ACHN (cell line): ENCODE measurements around the gene HES5.
"Not testable (repeated sequence)": the region's sequence is repeated elsewhere in the genome, so short reads cannot be mapped to it uniquely, and the experiment has no call there.

Source experiments
- DNase-seq: peaks from one replicate; pipeline ENCODE4 v3.0.0-alpha.2; 2015
- in situ Hi-C: cut with HindIII; loops from 2 replicates; pipeline ENCODE4 v1.10.0; 2017; ENCODE audit warnings: low sequenced_read_pairs, low pct_ligation_motif_present, low pct_unique_long_range_greater_than_20kb

HES5 gene

DNA sequence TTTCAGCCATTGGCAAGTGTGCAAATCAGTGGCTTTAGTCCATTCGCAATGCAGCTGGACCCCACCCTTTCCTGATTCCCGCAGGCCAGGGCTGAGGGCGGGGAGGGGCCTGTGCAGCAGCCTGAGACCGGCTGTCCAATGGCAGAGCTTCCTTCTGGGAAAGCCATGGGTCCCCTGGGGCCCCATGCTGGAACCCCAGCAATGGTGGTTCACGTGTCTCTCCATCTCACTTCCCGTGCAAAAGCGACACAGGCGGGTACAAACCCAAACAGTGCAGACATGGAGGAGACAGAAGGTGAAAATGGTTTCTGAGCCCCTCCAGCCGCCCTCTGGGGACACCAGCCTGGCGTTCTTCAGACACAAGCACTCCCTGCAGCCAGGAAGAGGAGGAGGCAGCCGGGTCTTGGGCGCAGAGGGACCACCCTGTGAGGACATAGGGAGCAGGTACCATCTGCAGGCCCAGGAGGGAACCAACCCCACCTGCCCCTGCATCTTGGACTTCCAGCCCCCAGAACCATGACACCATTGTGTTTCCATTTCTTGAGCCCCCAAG lies 20.3 kb upstream of the HES5 start:
- DNase-seq, in situ Hi-C loops: not testable (repeated sequence)

DNA sequence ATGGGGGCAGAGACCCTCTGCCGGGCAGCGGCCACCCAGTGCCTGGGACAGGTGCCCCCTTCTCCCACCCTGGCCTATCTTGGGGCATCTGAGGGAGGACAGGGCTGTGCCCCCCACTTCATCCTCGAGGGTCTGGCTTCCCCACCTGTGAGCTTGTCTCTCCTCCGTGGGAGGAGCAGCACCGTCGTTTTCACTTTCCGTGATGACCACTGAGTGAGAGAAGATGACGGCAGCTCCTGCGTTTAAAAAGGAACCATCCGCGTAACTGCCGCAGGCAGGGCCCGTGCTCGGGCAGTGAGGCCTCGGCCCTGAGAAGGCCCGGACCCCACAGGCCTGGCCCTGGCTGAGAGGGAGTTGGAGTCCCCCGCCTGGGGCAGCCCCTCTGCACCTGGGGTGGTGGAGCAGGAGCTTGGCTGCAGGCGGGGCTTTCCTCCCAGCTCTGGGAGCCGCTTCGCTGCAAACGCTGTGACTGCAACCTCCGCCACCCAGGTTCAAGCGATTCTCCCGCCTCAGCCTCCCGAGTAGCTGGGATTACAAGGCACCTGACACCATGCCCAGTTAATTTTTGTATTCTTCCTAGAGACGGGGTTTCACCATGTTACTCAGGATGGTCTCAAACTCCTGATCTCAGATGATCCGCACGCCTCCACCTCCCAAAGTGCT lies 19.4 kb upstream of the HES5 start:
- DNase-seq, in situ Hi-C loops: not testable (repeated sequence)

DNA sequence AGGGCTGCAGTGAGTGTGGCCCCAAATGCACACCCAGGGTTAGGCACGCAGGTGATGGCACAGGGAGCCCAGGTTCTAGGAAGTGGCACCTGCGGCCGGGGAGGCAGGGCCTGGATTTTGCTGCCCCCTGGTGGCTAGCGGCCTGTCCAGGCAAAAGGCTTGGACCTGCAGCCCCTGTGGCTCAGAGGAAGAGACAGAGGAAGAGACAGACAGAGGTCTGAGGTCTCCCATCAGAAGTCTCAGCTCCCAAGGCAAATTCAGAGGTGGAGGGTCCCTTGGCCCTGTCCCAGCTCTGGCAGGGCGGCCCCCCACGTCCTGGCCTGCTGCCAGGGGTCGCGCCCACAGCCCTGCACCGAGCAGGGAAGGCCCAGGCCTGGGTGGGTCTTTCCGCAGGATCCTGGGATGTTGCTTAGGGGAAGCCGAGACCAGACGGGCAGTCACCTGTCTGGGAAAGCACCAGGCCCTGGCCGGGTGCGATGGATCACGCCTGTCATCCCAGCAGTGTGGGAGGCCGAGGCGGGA lies 18.1 kb upstream of the HES5 start:
- peak; percentile 68 for DNase-seq
- in situ Hi-C loops = no loop called here

DNA sequence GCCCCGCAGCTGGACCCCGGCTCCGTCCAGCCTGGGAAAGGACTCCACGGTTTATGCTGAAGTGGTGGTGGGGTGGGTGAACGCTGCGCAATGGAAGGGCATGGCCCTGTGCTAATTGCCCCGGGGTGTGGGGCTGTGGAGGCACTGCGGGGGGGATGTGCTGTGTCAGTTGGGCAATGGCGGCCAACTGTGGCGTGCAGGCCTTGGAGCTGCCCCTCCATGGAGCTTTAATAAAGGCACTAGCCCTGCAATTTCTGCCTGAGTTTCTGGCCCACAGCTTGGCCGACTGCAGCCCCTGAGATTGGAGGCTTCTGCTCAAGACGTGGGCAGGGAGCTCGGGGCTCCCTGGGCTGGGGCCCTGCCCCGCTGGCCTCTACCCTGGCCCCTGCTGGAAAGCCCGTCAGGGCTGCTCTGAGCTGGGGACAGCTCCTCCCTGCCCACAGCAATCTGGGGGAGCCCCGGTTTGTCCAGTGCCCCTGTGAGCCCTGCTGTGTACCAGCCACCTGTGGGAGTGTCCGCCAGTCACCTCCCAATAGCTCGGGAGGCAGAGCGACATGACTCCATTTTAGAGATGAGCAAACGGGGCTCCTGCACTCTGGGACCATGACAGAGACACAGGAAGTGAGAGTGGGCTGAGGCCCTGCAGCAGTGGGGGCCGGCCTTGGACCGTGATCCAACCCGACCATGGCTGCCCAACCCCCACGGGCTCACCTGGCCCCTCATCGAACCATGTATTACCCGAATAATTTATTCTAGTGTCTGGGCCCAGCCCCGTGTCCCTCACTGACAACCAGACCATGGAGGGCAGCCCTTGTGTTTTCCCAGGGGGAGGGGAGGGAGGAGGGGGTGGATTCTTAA lies 17.4 kb upstream of the HES5 start:
- in situ Hi-C loops = no loop called here
- peak; percentile 18 for DNase-seq

DNA sequence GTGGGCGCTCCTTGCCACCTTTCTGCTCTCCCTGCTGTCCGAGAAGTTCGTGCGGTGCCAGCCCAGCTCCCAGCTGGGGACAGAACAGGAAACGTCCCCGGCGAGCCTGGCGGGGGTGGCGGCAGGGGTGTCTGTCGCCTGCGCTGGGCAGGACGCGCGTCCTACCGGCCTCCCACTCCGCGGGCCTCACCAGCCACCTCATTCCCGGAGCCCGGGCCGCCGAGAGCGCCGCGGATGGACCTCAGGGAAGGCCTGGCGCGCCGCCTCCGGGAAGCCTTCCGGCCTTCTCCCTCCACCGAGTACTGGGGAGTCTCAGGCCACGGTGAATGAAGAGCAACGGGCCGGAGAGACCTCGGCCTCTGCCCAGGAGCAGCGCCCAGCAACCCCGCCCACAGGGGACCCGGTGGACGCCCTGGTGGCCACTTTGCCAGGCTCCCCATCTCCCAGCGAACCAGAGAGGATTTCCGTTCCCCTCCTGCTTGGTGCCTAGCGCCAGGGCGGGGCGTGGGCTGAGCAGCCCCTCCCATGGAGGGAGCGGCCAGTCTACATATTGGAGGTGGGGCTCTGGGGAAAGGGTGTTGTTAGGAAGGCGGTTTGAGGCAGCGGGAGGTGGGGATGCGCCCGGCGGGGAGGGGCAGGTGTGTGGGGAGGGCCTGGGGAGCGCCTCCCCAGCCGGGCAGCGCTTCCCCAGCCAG lies 16.6 kb upstream of the HES5 start:
- DNase-seq = peak; percentile 91
- in situ Hi-C loops = no loop called here

DNA sequence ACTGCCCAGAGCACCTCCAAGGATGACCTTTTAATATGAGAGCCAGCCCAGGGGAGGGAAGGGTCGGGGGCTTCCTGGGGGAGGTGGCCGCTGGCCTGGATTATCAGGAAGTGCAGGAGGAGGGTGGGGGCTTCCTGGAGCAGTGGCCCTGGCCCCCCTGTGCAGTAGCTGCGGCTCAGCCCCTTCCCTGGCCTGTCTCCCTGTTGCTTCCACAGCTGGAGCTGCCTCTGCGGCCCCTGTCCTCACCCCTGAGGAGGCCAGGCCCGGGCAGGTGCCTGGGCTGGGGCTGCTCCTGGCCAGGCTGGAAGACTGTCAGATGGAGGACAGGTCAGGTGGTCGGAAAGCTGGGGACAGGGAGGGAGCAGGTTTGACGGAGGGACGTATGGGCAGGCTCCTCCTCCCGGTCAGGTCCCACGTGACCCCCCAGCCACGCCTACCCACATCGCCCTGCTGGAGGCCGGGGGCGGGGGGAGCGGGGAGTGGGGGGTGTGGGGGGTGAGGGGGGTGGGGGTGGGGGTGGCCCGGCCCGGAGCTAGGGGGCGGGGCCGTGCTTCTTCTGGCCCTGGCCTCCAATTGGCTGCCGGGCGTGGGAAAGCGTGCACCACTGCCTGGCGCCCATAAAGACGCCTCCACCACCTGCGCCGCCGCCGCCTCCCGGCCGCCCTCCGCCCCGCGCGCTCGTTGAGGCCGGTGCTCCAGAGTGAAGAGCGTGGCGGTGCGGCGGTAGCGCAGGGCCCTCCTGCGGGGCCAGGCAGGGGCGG lies 15.9 kb upstream of the HES5 start:
- DNase-seq = peak; percentile 81
- in situ Hi-C loops = no loop called here

DNA sequence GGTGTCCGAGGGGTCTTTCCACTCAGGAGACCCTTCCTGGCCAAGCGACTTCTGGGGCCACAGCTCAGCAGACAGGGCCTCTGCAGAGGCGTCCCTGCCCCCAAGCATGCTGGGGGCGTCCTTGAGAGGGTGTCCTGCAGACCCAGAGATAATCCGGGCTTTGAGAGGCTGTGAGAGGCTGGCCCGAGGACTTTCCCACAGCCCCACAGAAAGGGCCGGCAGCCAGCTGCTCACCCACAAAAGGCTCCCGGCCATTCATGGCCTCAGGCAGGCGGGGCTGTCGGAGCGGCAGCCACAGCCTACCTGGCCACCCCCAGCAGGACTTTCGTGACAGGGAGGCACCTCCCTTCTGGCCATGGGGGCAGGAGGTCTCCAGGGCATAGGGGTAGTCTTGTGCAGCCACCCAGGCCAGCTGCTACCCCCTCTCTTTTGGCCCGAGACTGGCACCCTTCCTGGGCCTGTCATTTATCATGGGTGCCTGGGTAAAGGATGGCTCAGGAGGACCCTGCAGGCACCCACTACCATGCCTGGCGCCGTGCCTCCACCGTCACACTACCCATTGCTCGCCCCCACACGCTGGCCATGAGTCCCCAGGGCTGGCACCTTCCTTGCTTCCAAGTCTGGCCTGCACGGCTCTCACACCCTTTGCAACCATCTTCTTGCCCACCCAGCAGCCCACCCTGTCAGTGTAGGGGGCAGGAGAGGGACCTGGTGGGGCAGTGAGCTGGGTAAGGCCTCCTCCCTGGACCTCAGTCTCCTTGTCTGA lies 15.0 kb upstream of the HES5 start:
- DNase-seq = no peak
- in situ Hi-C loops = no loop called here

DNA sequence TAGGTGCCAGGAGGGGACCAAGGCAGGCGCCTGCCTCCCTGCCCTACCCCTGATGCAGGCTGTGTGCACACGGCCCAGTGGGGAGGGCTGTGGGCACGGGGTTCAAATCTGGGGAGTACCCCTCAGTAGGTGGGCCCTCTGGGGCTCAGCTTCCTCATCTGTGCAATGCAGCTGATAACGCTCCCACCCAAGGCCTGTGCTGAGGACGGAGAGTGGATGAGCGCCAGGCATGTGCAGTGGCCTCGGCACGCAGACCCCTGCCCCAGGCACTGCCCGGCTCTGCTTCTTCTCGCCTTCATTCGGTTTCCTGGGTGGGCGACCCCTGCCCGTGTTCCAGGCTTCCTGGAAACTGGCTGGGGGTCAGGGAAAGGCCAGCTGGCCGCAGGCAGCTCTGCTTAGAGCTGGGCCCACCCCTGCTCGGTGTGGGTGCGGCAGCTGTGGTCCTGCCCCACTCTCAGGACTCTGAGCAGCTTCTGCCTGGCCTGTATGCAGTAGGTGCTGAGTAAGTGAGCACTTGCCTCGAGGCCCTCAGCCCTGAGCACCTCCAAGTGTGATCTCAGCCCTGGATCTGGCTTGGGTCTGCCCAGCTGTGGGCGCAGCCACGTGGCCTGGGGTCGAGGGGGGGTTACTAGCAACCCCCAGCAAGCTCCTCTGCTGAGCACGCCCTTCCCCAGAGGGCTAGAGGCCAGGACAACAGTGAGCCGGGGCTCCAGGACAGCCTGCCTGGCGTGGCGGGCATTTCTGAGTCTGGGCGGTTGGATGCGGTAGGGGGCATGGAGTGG lies 14.2 kb upstream of the HES5 start:
- in situ Hi-C loops = no loop called here
- no peak for DNase-seq

DNA sequence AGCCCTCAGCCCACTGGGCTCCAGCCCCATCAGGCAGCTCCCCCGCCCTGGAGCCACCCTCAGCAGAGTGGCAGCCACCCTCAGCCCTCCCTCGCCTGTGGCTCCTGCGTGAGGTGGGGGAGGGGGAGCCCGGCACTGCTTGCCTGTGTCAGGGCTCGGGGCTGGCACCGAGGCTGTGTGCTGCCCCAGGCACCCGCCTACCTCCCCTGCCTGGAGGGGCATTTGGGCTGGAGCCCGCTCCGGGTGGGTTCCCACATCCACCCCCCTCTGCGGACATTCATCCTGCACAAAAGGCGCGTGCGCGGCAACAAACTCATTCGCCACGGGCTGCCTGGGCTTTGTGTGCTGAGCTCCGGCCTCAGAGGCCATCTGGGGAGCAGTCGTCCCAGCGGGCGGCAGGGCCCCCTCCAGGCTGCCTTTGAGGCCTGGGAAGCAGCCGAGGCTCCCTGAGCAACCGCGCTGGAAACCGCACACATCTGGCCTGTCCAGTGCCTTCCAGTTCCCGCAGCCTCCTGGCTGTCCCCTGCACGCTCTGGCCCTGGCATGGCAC lies 13.6 kb upstream of the HES5 start:
- DNase-seq = no peak
- in situ Hi-C loops = no loop called here

DNA sequence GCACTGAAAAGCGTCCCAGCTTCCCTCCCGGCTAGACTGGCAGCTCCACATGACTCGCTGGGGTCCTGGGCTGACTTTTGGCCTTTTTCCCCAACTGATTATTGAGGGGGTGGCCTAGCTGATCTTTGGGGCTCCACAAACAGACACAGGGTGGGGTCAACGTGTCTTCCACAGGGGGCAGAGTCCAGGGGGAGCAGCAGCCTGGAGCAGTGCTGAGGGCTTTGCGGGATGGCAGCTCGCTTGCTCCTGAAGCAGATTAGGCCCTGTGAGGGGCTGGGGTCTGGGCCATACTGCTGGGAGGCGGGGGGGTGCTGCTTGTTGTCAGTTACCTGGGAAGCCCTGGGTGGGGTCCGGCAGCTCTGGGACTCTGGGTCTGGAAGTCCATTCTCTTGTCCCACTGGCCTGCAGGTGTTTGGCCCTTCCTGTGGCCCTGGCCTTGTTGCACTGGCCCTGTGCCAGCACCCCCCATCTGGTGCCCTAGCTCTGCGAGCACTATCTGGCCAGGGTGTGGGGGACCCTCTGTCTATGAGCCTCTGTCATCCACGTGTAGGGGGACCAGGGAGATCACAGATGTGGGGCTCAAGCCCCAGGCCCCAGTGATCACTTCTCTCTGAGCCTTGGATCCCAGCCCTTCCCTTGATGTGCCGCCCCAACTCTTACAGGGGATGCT lies 12.3 kb upstream of the HES5 start:
- in situ Hi-C loops = no loop called here
- DNase-seq = no peak

DNA sequence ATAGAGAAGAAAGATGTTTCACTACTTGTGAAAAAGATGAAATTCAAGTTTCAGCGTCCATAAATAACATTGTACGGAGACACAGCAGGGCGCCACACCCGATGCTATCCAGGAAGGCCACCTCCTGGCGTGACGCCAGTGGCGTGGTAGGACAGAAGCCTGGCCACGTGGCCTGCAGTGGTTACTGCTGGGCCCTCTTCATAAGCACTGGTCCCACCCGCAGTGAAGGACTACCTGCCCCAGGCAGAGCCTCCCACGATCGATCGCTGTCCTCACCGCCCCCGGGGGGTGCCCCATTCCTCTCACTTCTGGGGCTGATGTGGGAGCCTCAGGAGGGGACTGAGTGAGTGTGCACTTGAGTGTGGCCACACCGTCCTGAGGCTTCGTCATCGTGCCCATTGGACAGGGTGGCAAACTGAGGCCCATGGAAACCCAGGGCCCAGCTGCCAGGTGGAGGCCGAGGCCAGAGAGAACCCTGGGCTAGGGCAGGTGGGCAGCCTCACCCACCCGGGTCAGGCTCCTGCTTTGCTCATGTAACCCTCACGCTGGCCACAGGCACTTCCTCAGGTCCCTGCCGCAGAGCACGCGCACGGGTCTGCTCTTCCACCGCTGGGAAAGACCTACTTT lies 11.7 kb upstream of the HES5 start:
- in situ Hi-C loops = no loop called here
- no peak for DNase-seq

DNA sequence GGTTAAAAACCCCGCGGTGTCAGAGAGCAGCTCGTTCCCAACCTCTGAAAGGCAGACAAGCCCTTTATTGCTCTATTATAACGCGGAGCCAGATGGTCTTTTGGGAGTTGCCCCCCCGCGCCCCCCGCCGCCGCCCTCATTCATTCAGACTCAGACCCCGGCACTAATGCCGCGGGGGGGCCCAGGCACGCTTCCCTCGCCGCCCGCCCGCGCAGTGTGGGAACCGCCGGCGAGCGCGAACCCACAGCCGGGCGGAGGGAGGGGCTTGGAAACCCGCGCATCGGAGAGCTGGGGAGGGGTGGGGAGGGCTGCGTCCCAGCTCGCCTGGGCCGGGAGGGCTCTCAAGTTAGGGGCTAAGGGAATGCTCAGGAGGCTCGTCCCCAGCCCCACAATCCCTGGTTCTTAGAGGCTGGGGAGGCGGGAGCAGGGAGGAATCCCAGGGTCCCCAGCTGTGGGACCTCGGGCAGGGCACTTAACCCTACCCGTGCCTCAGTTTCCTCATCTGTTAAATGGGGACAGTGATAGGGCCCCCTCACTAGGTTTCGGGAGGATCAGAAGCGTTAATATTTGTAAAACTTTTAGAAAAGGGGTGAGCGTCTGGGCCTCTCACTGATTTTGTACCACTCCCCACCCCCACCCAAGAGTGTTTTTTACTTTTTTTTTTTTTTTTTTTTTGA lies 10.9 kb upstream of the HES5 start:
- no peak for DNase-seq
- in situ Hi-C loops = no loop called here

DNA sequence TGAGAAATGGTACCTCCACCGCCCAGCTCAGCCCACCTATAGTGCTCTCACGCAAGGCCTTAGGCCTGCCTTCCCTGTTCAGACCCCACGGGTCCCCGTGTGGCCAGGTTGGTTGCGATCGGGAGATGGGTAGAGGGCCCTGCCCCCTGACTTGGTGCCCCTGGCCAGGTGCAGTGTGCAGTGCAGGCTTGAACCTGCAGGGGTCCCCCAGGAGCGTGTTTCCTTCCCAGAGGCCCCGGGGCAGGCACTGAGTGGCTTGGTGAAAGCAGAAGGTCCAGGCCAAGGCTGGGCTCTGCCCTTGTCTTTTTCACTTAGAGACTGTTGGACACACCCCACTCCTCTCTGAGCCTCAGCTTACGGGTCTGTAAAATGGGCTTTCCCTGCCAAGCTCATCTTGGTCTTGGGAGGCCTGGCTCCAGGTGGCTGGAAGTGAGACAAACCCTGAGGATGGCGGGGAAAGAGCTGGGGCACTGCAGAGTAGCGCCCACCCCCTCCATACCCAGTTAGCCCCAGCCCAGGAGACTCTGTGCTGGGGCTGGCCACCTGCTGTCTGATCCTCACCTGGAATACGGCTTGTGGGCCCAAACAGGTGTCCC lies 9.3 kb upstream of the HES5 start:
- peak; percentile 16 for DNase-seq
- in situ Hi-C loops = no loop called here

DNA sequence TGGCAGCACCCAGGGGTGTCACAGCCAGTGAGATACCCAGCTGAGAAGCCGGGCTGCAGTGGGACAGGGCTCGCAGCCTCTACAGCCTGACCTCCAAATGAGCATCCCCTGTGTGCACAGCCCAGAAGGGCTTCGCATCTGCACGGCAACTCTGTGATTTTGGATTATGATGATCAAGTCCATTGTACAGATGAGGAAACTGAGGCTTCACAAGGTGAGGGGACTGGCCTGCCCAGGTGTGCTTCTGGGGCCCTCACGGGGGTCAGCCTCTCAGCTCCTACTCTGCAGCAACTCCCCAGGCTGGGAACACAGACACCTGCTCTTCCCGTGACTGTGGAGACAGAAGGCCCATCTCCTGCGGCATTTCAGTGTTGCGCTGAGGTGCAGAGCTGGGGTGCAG lies 8.8 kb upstream of the HES5 start:
- no peak for DNase-seq
- in situ Hi-C loops = no loop called here

DNA sequence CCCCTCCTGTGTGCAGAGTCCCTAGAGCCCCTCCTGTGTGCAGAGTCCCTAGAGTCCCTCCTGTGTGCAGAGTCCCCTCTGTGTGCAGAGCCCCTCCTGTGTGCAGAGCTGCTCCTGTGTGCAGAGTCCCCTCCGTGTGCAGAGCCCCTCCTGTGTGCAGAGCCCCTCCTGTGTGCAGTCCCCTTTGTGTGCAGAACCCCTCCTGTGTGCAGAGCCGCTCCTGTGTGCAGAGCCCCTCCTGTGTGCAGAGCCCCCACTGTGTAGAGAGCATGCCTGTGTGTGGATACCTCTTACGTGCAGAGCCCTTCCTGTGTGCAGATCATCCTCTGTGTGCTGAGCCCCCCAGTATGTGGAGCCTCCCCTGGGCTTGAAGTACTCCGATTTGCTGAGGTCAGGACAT lies 8.3 kb upstream of the HES5 start:
- in situ Hi-C loops = no loop called here

More for the DNA sequence above, 8.3 kb upstream of the HES5 start:
- DNase-seq = no peak
